HG03095 (cell line): ENCODE data around the gene SLC25A5.
A peak's percentile ranks its signal among the peaks of the same experiment; 100 is the strongest.
"Not testable (repeated sequence)": the region's sequence is repeated elsewhere in the genome, so short reads cannot be mapped to it uniquely, and the experiment has no call there.

ENCODE experiments used
- ATAC-seq: cut with Tn5 transposase; IDR thresholded peaks from one replicate; pipeline ENCODE4 v1.9.1; 2021; ENCODE audit warnings: moderate library complexity; ENCODE audit not compliant: unreplicated experiment

Gene SLC25A5

GRCh38 chrX:119502727-119503483 lies 34.7 kb downstream of the SLC25A5 start:
- ATAC-seq, result no peak

- no peak for ATAC-seq
Observed at GRCh38 chrX:119503484-119503861, 35.2 kb downstream of the SLC25A5 start.

GRCh38 chrX:119505145-119505544 lies 36.9 kb downstream of the SLC25A5 start:
- not testable (repeated sequence) for ATAC-seq

GRCh38 chrX:119505945-119506344 lies 37.7 kb downstream of the SLC25A5 start:
- ATAC-seq, result no peak

GRCh38 chrX:119507206-119507605 lies 39.0 kb downstream of the SLC25A5 start:
- ATAC-seq, result no peak

GRCh38 chrX:119512146-119512800 lies 44.0 kb downstream of the SLC25A5 start:
- ATAC-seq, result peak; percentile 72

- peak; percentile 73 for ATAC-seq
Observed at GRCh38 chrX:119516157-119516702, 48.0 kb downstream of the SLC25A5 start.

- no peak for ATAC-seq
Observed at GRCh38 chrX:119518371-119518770, 50.1 kb downstream of the SLC25A5 start.
